A673 (cell line): Measurements from ENCODE around the gene MFN2. TPM values are rescaled to one million over a fixed set of nuclear protein-coding genes. Genes with fewer than 3 reads are reported as not detected.

Source experiments
- BruUV-seq: library from RNA; stranded (reverse); fragments of 400-500 nt; replicated peaks from 2 replicates; lab custom pipeline; 2021; lab: Mats Ljungman, UMichigan
- CTCF ChIA-PET: fragments of 300-600 bp; sonication (Branson Sonifier 250); formaldehyde crosslinking; loops from one replicate; lab custom pipeline; 2022; ENCODE audit warnings: antibody characterized with exemption; lab: Charles Lee
- POLR2A ChIA-PET: fragments of 300-600 bp; sonication (Branson Sonifier 250); formaldehyde crosslinking; loops from one replicate; lab custom pipeline; 2022; ENCODE audit warnings: antibody characterized with exemption; ENCODE audit not compliant: low non-redundant PET; lab: Charles Lee
- DNase-seq: peaks from one replicate; pipeline ENCODE4 v3.0.0-alpha.2; 2015; ENCODE audit warnings: low spot score
- H3K27ac ChIP-seq: fragments of 200-600 bp; sonication (generic); 2 replicates; pipeline ENCODE4 v1.5.1; 2016; ENCODE audit warnings: mixed run types, low read depth, mild to moderate bottlenecking, mixed read lengths, antibody characterized with exemption, low read length; ENCODE audit not compliant: poor library complexity, severe bottlenecking
- H3K27me3 ChIP-seq: fragments of 200-600 bp; sonication (generic); replicated peaks from 2 replicates; pipeline ENCODE4 v1.6.1; 2017; ENCODE audit warnings: mixed run types, low read depth, mild to moderate bottlenecking, mixed read lengths, antibody characterized with exemption, low read length; ENCODE audit not compliant: insufficient read depth, poor library complexity
- H3K36me3 ChIP-seq: fragments of 200-600 bp; sonication (generic); 2 replicates; pipeline ENCODE4 v1.6.1; 2016; ENCODE audit warnings: mixed run types, mild to moderate bottlenecking, mixed read lengths, antibody characterized with exemption, low read length; ENCODE audit not compliant: insufficient read depth, poor library complexity, severe bottlenecking
- H3K4me1 ChIP-seq: fragments of 200-600 bp; sonication (generic); 2 replicates; pipeline ENCODE4 v1.6.1; 2017; ENCODE audit warnings: mixed run types, mild to moderate bottlenecking, mixed read lengths, antibody characterized with exemption, low read length; ENCODE audit not compliant: insufficient read depth, poor library complexity, severe bottlenecking
- H3K4me3 ChIP-seq: fragments of 200-600 bp; sonication (generic); 2 replicates; pipeline ENCODE4 v1.5.1; 2016; ENCODE audit warnings: low read depth, mixed run types, mild to moderate bottlenecking, mixed read lengths, low read length; ENCODE audit not compliant: poor library complexity, severe bottlenecking
- H3K9me3 ChIP-seq: fragments of 200-600 bp; sonication (generic); 2 replicates; pipeline ENCODE4 v1.6.1; 2016; ENCODE audit warnings: mixed run types, low read depth, mild to moderate bottlenecking, mixed read lengths, antibody characterized with exemption, low read length; ENCODE audit not compliant: poor library complexity, severe bottlenecking
- CTCF ChIP-seq: fragments of 300-800, 200-600 bp; sonication (generic); conservative IDR thresholded peaks from 2 replicates; pipeline ENCODE4 v1.5.1; 2017; ENCODE audit warnings: low read depth, mild to moderate bottlenecking, antibody characterized with exemption, low read length, moderate library complexity, mixed read lengths
- EZH2 ChIP-seq: fragments of 200-600 bp; sonication (generic); IDR thresholded peaks from 2 replicates; pipeline ENCODE4 v1.6.1; 2017; ENCODE audit warnings: borderline replicate concordance, low read depth, mild to moderate bottlenecking, mixed read lengths, antibody characterized with exemption, low read length; ENCODE audit not compliant: poor library complexity, severe bottlenecking
- intact Hi-C: fragments of 100-400 bp; cut with micrococcal nuclease; formaldehyde crosslinking; loops from one replicate; pipeline ENCODE4 v1.10.0; 2022; ENCODE audit not compliant: unreplicated experiment
- total RNA-seq: library from RNA; stranded (reverse); gene quantifications from 2 replicates; pipeline ENCODE4 v1.2.3, GENCODE V29; 2021

The MFN2 gene
- total RNA-seq, 1 experiment from 2014 or later = 160 TPM

- no TSS peak for BruUV-seq
- H3K27me3 ChIP-seq = no peaks in the 10 kb centered on the region
- H3K4me1 ChIP-seq = no peaks in the 10 kb centered on the region
- POLR2A ChIA-PET = no interaction called here
- no peak for DNase-seq
- H3K27ac ChIP-seq = no peak overlapping the region
- intact Hi-C loops = no loop called here
- CTCF ChIA-PET = no interaction called here
- no peaks in the 10 kb centered on the region for H3K9me3 ChIP-seq
- peaks cover 53% of the 10 kb centered on the region for H3K36me3 ChIP-seq
- H3K4me3 ChIP-seq = no peak overlapping the region
- no peak for TF ChIP-seq EZH2
- no peak for TF ChIP-seq CTCF
Observed at GRCh38 chr1:12010746-12011570, 30.7 kb downstream of the MFN2 start.

- intact Hi-C loops = no loop called here
- Histone ChIP-seq H3K27me3 (no peaks in the 10 kb centered on the region), H3K4me1 (no peaks in the 10 kb centered on the region), H3K9me3 (no peaks in the 10 kb centered on the region), H3K4me3 (no peak overlapping the region), H3K36me3 (peaks cover 43% of the 10 kb centered on the region), H3K27ac (no peak overlapping the region)
- ChIA-PET POLR2A (no interaction called here), CTCF (no interaction called here)
- no peak for TF ChIP-seq CTCF
- no peak for TF ChIP-seq EZH2
- BruUV-seq = no TSS peak
- DNase-seq = no peak
Observed at GRCh38 chr1:12011998-12012397, 31.8 kb downstream of the MFN2 start.

- ChIA-PET CTCF (no interaction called here), POLR2A (no interaction called here)
- DNase-seq = no peak
- Histone ChIP-seq H3K27ac (peak overlapping the region; percentile 4), H3K36me3 (peaks cover 37% of the 10 kb centered on the region), H3K4me3 (no peak overlapping the region), H3K9me3 (no peaks in the 10 kb centered on the region), H3K4me1 (no peaks in the 10 kb centered on the region), H3K27me3 (no peaks in the 10 kb centered on the region)
- intact Hi-C loops = no loop called here
- TF ChIP-seq CTCF = no peak
- no peak for TF ChIP-seq EZH2
- no TSS peak for BruUV-seq
Observed at GRCh38 chr1:12012560-12013316, 32.5 kb downstream of the MFN2 start.
